GM12873 (cell line): Measurements from ENCODE around the gene TPO.

ENCODE experiments used
- CTCF ChIP-seq: IDR thresholded peaks from 2 replicates; pipeline ENCODE4 v1.5.1; 2012; ENCODE audit warnings: low read depth, mild to moderate bottlenecking, moderate library complexity, low read length, control low read depth; ENCODE audit not compliant: insufficient read depth; ENCODE audit errors: missing control alignments

The TPO gene

GRCh38 chr2:1462994-1463393, 49.7 kb downstream of the TPO start:
- TF ChIP-seq CTCF = no peak

GRCh38 chr2:1472350-1472749, 59.1 kb downstream of the TPO start:
- TF ChIP-seq CTCF = no peak

GRCh38 chr2:1476617-1477195, 63.4 kb downstream of the TPO start:
- no peak for TF ChIP-seq CTCF

GRCh38 chr2:1477196-1478040, 64.2 kb downstream of the TPO start:
- TF ChIP-seq CTCF = no peak

- no peak for TF ChIP-seq CTCF
These were observed 65.3 kb downstream of the TPO start for GRCh38 chr2:1478311-1479305.

- TF ChIP-seq CTCF = no peak
These were observed 66.1 kb downstream of the TPO start for GRCh38 chr2:1479346-1479745.

GRCh38 chr2:1480671-1481076, 67.4 kb downstream of the TPO start:
- TF ChIP-seq CTCF = no peak
